T1000 (cell line): ENCODE data around the gene TUBA1A.
A peak's percentile ranks its signal among the peaks of the same experiment; 100 is the strongest.
"Not testable (repeated sequence)": the region's sequence is repeated elsewhere in the genome, so short reads cannot be mapped to it uniquely, and the experiment has no call there.

Experiments used
- DNase-seq: peaks from one replicate; lab custom pipeline; 2025; ENCODE audit warnings: mixed read lengths; lab: John Stamatoyannopoulos, UW

The TUBA1A gene

GRCh38 chr12:49188916-49189367, at the start of gene TUBA1A:
Gene TUBA1A (minus strand): TSS chr12:49189080. CDS start chr12:49188979, 101 bp downstream.
- peak; percentile 92 for DNase-seq

GRCh38 chr12:49236423-49236822, 47.5 kb upstream of the TUBA1A start:
- no peak for DNase-seq

DNA sequence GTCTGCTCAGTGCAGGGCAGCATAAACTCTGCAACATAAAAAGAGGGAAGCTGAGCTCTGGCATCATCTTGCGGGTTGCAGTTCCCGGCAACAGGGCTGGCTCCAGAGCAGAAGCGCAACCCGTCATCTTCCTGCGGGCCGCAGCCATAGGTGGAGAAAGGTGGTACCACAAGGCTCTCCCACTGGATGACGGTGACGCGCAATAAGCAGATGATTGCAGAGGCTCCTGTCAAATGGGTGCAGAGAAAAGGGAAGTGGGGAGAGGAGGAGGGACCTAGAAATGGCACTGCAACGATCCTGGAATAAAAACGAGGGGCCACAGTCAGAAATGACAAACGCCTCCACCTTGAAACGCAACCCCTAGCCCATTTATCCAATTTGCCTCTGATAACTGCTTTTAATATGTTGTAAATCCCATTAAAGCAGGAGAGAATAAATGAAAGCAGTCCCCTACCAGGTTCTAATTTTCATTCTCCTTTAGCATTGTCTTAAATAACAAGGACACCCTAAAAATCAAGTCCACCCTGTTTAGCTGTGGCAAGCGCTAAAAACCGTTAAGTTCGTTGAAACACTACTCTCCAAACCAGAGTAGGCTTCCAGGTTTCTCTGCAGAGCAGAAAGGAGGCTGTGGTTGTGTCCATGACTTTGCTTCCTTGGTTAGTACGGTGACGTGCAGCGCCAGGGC, 45.1 kb upstream of the TUBA1A start:
- no peak for DNase-seq

- DNase-seq, result no peak
Observed at GRCh38 chr12:49232940-49233841, 44.3 kb upstream of the TUBA1A start.

- no peak for DNase-seq
Observed at GRCh38 chr12:49231878-49232655, 43.2 kb upstream of the TUBA1A start.

DNA sequence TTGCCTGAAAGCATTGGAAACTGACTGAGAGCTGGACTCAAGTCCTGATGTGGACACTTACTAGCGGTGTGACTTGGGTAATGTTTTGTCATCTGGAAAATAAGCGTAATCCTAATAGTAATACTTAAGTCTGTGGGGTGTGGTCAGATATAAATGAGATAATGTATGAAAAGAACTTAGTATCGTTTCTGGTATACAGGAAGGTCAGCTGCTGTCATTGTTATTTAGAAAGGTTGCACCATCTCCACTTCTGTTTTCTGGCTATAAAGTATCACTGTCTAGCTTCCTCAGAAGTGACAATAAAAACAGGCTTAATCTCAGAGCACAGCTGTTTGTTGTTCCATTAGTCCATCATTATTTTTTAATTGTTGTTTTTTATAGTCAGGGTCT, 41.9 kb upstream of the TUBA1A start:
- no peak for DNase-seq

DNA sequence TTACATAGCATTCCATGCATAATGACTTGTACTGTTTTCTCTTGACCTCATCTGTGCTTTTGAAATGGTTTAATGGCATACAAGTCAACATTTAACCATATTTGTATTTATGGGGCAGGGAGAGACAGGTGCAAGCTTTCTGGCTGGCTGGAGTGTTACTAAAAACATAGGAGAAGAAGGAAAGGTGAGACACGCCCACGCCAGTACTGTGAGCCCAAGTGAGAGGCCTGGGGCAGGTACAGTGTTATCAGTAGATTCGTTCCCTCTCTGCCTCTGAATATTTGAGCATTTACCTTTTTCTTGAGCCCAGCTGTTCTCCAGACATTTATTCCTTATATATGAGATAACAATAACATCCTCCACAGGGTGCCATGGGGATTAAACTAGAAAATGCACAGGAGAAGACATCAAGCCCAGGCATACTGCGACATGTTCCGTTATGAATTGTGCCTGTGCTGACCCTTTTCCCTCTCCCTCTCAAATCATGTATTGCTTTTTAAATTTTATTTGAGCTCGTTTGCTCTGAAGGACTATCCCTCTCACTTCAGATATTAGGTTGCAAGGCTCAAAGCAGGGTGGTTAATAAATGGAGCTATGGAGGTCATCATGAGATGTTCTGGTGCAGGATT, 41.4 kb upstream of the TUBA1A start:
- no peak for DNase-seq

- no peak for DNase-seq
Observed at GRCh38 chr12:49228653-49229052, 39.8 kb upstream of the TUBA1A start.

GRCh38 chr12:49227713-49228112, 38.8 kb upstream of the TUBA1A start:
- DNase-seq, result no peak

DNA sequence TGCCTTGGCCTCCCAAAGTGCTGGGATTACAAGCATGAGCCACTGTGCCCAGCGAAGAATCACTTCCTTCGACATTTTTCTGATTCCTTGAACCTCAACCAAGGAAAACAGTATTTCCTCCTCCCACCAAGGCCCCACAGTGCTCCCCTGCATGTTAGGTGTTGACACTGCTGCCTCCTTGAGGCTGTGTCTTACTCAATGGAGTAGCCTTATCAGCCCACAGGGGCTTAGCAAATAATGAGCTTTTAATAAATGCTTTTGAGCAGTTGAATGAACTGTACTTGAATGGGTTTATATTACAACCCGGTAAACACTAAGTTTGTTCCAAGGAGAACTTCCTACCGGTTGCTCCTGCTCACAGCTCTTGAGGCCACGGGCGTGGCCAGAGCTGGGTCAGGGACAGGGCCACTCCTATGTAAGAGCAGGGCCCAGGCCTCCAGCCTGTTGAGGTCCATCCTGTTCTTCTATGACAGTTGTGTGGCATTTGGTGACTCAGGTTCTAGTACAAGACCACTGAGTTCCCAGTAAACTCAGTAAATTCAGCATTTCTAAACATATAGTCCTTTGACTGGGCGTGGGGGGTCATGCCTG, 36.8 kb upstream of the TUBA1A start:
- no peak for DNase-seq

- no peak for DNase-seq
Observed at GRCh38 chr12:49223590-49224369, 34.9 kb upstream of the TUBA1A start.

DNA sequence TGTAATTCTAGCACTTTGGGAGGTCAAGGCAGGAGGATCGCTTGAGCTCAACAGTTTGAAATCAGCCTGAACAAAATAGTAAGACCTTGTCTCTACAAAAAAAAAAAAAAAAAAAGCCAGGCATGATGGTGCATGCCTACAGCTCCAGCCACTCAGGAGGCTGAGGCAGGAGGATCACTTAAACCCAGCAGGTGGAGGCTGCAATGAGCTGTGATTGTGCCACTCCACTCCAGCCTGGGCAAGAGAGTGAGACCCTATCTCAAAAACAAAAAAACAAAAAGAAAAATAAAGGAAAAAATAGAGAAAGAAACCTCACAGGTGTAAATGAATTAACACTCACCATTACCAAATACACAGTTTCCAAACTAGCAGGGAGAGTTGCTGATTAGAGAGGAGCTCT, 34.2 kb upstream of the TUBA1A start:
- no peak for DNase-seq

GRCh38 chr12:49220972-49221371, 32.1 kb upstream of the TUBA1A start:
- no peak for DNase-seq

GRCh38 chr12:49219417-49220026, 30.6 kb upstream of the TUBA1A start:
- DNase-seq, result no peak

DNA sequence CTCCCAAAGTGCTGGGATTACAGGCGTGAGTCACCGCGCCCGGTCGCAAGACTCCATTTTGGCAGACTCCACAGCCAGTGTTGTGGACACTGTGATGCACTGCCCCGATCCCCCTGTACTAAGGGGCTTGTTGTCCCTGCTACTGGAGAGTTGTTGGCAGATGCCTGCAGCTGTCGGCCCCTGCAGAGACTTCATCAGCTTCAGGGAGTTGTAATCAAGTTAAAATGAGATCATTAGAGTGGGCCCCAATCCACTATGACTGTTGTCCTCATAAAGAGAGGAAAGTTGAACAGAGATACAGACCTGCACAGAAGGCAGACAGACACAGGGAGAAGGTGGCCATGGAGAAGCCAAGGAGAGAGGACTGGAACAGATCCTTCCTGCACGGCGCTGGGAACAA, 23.7 kb upstream of the TUBA1A start:
- no peak for DNase-seq

GRCh38 chr12:49210703-49211102, 21.8 kb upstream of the TUBA1A start:
- DNase-seq, result not testable (repeated sequence)

DNA sequence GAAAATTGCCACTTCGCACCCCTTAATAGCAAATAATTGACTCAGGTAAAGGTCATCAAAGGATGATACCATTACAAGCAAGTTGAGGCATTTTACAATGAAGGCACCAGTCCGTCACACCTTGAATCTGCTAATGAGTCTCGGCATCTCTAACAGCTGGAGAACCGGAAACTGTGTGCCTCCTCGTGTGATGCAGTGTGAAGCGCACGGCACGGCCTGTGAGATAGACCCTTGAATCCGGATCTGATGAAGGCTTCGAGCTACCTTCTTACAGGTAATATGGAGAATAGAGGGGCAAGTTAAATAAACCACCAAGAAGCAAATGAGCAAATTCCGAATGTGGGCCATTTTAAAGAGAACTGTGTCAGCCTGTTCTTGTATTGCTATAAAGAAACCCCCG, 19.8 kb upstream of the TUBA1A start:
- no peak for DNase-seq

DNA sequence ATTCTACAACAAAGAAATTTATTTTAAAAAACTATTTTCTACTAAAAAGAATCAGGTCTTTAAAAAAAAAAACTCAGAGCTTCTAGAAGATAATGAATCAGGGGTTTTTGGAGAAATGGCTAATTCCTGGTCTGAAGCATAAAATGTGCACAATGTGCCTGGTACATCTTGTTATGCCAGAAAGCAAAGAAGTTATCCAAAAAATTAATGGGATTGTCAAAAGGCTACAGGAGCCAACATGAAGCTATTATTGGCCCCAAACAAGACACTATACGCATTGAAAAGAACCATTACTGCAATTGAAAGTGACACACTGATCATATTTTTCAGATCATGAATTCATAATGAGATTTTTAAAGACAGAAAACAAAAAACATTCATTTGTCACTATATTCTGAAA, 19.3 kb upstream of the TUBA1A start:
- DNase-seq, result no peak

DNA sequence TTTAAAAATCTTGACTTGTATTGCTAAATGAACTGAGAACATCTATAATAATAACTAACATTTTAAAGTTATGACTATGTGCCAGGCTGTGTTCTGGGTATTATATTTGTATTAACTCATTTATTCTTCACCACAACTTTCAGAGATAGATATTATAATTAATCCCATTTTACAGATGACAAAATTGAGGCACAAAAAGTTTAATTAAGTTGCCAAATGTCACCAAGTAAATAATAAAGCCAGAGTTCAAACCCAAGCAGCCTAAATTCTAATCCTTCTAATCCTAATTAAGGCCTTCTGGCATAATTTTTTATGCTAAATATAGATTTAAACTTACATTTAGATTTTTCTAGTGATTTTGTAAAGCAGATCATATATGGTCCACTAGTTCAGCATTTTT, 17.5 kb upstream of the TUBA1A start:
- no peak for DNase-seq

DNA sequence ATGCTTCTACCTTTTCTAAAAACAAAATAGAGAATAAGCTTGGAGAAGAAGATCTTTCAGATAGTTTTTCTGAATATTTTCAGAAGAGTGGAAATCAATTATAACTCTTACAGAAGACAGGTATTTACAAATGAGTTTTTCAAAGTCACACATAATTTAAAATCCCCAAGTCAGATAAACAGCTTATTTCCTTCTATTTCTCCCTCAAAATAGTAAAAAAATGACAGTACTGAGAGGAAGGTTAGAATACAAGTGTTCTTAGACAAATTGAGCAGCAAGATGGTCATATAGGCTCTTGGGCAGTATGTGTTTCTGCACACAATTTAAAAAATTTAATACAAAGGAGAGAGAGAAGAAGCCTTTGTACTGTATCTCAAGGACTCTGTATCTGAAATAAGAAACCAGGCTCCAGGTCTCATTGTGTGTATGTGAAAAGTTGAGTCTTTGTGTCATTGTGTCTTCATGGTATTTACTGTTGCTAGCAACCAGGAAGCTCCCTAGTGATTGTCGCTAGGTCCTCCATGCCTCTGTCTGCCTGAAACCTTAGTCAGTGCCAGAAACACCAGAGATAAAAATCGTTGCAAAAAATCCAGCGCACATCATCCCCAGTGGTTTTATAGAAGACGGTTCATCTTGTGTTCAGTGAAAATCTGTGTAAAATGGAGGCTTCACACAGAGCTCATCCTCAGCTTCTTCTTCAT, 12.9 kb upstream of the TUBA1A start:
- DNase-seq, result no peak
